AG04449 (cell line): ENCODE results near the gene SEMA5B.

Experiments
- CTCF ChIA-PET: fragments of 350-600 bp; formaldehyde crosslinking; extraction: SDS; loops from one replicate; lab custom pipeline; 2021; ENCODE audit warnings: antibody characterized with exemption; lab: Yijun Ruan, JAX
- POLR2A ChIA-PET: fragments of 400-600, 350-600 bp; formaldehyde crosslinking; extraction: SDS; loops from one replicate; lab custom pipeline; 2020; ENCODE audit warnings: antibody characterized with exemption, inconsistent platforms; lab: Yijun Ruan, JAX
- DNase-seq: peaks from one replicate; pipeline ENCODE4 v3.0.0-alpha.2; 2010; ENCODE audit warnings: low read depth, low spot score
- H3K4me3 ChIP-seq: 2 replicates; pipeline ENCODE4 v1.5.1; 2011; ENCODE audit warnings: low read depth, mild to moderate bottlenecking, control low read depth, low read length
- TF ChIP-seq, protein P1 (sequence below): IDR thresholded peaks from one replicate; pipeline ENCODE4 v1.5.1; 2011; ENCODE audit warnings: mild to moderate bottlenecking, moderate library complexity, low read length, control low read depth, inconsistent platforms; ENCODE audit not compliant: insufficient read depth; ENCODE audit errors: missing control alignments

The SEMA5B gene

DNA sequence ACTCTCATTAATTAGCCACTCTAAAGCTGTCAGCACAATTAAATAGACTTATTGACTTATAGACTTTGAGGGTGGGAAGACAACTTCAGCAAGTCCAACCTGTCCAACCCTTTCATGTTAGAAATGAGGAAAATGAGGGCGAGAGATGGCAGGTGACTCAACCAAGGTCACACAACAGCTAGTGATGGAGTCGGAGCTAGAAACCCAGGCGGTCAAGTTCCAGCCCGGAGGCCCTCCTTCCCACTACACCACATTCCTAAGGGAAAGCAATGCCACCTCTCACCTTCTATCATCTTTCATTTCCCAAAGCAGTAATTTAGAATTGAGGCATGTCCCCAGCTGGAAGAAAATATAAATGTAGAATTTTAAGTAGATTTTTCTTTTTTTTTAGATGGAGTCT lies 28.7 kb downstream of the SEMA5B start:
- ChIA-PET POLR2A (no interaction called here), CTCF (no interaction called here)
- TF ChIP-seq, protein P1, sequence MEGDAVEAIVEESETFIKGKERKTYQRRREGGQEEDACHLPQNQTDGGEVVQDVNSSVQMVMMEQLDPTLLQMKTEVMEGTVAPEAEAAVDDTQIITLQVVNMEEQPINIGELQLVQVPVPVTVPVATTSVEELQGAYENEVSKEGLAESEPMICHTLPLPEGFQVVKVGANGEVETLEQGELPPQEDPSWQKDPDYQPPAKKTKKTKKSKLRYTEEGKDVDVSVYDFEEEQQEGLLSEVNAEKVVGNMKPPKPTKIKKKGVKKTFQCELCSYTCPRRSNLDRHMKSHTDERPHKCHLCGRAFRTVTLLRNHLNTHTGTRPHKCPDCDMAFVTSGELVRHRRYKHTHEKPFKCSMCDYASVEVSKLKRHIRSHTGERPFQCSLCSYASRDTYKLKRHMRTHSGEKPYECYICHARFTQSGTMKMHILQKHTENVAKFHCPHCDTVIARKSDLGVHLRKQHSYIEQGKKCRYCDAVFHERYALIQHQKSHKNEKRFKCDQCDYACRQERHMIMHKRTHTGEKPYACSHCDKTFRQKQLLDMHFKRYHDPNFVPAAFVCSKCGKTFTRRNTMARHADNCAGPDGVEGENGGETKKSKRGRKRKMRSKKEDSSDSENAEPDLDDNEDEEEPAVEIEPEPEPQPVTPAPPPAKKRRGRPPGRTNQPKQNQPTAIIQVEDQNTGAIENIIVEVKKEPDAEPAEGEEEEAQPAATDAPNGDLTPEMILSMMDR: no peak

DNA sequence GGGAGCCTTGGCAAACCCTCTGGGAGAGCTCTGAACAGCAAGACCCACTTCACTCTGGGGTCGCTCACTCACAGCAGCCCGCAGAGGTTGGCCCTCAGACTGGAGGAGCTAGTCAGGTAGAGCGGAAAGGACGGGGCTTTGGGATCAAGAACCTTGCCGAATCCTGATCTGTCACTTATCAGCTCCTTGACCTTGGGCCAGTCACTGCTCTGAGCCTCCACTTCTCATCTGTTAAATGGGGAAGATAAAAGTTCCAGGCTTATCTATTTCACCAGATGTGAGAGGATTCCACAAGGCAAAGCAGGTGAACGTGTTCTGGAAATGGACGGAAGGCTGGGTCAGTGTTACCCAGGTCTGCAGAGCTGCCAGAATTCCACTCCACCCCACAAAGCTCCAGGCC lies 29.4 kb downstream of the SEMA5B start:
- TF ChIP-seq, protein P1: no peak
- CTCF ChIA-PET: no interaction called here
- H3K4me3 ChIP-seq: no peak overlapping the region
- POLR2A ChIA-PET: no interaction called here
- no peak for DNase-seq

More for the DNA sequence above, 28.7 kb downstream of the SEMA5B start:
- no peak for DNase-seq
- H3K4me3 ChIP-seq: no peak overlapping the region

DNA sequence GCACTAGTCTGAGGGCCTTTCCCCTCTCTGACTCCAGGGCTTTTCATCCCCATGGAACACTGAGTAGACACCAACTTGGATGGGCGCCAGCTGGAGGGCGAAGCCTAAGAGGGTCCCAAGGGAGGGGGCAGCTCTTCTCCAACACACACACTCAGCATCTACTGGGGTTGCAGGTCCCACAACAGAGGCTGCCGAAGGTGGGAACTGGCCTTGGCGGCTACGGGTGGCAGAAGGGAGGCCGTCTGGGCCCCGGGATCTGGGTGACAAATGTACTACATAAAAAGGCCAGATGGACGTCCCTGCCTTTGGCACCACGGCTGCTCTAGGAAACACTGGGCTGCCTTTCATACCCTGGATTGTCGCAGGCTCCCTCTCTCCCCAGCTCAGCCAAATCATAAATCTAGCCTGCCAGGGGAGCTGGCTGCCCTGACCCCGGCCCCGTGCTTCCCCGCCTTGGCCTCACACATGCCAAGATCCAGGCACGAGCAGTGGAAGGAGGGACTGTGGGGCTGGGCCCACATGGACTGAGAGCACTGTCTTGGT lies 31.5 kb downstream of the SEMA5B start:
- H3K4me3 ChIP-seq: no peak overlapping the region
- ChIA-PET POLR2A (no interaction called here), CTCF (no interaction called here)
- no peak for DNase-seq
- TF ChIP-seq, protein P1: no peak

DNA sequence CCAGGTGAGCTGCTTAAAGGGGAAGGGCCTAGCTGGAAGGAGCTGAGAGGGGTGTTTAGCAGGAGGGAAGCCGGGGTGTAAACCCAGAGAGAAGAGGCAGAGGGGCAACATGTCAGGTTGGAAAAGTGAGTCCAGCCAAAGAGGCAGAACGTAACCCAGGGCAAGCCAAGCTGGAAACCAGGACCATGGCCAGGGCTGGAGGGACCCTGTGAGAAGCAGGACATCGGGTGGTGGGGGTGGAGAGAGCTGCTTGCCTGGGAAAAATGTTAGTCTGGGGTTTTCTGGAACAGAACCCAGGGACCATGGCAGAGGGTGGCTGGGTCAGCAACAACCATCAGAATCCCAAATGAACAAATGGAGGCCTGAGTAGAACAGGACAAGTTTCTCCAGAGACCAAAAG lies 32.6 kb downstream of the SEMA5B start:
- TF ChIP-seq, protein P1: no peak
- no peak overlapping the region for H3K4me3 ChIP-seq
- POLR2A ChIA-PET: no interaction called here
- no peak for DNase-seq
- CTCF ChIA-PET: no interaction called here

DNA sequence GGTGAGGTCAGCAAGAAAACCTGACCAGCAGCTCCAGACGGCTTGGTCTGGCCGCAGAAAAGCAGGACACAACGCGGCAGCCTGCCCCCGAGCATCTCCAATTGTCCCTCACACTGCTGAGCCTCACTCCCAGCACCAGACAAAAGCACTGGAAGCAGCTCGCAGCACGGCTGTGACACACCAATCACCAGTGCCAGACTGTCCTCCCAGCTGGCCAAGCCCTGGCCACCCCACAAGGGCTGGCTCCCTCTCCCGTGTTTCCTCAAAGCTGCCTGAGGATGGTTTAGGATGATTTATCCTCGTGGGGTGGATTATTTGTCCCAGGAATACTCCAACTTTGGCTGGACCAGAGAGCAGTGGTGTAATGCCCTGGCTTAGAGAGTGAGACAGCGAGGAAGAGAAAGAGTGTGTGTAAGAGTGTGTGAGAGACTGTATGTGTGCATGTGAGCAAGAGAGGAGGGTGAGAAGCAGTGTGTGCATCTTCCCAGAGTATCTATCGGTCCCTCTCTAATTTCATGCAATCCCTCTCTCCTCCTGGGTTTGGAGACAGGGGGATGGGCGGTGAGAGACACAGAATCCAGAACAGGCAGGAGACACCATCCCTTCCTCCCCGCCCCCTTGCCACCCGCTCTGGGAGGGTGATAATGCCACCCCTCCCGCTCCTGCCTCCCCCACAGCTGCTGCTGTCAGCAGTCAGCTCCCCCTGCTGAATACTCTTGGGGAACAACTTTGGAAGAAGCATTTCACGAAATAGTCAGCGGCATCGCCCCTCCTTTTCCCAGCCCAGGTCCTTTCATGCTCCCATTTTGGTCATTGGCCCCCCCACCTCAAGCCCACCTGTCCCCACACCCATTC lies 34.2 kb downstream of the SEMA5B start:
- CTCF ChIA-PET: no interaction called here
- TF ChIP-seq, protein P1: no peak
- POLR2A ChIA-PET: no interaction called here
- DNase-seq: no peak
- H3K4me3 ChIP-seq: no peak overlapping the region

DNA sequence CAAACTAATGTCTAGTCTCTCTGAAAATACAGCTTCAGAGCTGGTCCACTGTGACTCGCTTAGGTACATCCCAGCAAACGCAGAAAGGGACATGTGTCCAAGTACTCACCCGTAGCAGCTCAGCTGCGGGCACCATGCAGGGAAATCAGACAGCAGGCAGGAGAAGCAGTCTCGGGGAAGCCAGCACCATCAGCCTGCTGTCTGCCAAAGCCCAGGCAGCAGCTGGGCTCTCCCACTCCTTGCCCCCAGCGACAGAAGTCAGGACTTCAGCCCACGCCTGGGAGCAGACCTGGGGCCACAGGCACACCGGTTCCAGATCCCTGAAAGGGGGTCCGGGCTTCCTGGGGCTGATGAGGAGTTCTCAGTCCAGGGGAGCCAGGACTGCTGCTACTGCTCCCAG lies 34.9 kb downstream of the SEMA5B start:
- ChIA-PET CTCF (no interaction called here), POLR2A (no interaction called here)
- TF ChIP-seq, protein P1: no peak
- no peak for DNase-seq
- no peak overlapping the region for H3K4me3 ChIP-seq
